HG03432 (cell line): Measurements from ENCODE around the gene AXIN1.
"Not testable (repeated sequence)": the region's sequence is repeated elsewhere in the genome, so short reads cannot be mapped to it uniquely, and the experiment has no call there.

Experiments
- ATAC-seq: cut with Tn5 transposase; IDR thresholded peaks from one replicate; pipeline ENCODE4 v1.9.1; 2021; ENCODE audit warnings: mild to moderate bottlenecking, moderate library complexity; ENCODE audit not compliant: unreplicated experiment

Gene AXIN1, protein sequence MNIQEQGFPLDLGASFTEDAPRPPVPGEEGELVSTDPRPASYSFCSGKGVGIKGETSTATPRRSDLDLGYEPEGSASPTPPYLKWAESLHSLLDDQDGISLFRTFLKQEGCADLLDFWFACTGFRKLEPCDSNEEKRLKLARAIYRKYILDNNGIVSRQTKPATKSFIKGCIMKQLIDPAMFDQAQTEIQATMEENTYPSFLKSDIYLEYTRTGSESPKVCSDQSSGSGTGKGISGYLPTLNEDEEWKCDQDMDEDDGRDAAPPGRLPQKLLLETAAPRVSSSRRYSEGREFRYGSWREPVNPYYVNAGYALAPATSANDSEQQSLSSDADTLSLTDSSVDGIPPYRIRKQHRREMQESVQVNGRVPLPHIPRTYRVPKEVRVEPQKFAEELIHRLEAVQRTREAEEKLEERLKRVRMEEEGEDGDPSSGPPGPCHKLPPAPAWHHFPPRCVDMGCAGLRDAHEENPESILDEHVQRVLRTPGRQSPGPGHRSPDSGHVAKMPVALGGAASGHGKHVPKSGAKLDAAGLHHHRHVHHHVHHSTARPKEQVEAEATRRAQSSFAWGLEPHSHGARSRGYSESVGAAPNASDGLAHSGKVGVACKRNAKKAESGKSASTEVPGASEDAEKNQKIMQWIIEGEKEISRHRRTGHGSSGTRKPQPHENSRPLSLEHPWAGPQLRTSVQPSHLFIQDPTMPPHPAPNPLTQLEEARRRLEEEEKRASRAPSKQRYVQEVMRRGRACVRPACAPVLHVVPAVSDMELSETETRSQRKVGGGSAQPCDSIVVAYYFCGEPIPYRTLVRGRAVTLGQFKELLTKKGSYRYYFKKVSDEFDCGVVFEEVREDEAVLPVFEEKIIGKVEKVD

DNA sequence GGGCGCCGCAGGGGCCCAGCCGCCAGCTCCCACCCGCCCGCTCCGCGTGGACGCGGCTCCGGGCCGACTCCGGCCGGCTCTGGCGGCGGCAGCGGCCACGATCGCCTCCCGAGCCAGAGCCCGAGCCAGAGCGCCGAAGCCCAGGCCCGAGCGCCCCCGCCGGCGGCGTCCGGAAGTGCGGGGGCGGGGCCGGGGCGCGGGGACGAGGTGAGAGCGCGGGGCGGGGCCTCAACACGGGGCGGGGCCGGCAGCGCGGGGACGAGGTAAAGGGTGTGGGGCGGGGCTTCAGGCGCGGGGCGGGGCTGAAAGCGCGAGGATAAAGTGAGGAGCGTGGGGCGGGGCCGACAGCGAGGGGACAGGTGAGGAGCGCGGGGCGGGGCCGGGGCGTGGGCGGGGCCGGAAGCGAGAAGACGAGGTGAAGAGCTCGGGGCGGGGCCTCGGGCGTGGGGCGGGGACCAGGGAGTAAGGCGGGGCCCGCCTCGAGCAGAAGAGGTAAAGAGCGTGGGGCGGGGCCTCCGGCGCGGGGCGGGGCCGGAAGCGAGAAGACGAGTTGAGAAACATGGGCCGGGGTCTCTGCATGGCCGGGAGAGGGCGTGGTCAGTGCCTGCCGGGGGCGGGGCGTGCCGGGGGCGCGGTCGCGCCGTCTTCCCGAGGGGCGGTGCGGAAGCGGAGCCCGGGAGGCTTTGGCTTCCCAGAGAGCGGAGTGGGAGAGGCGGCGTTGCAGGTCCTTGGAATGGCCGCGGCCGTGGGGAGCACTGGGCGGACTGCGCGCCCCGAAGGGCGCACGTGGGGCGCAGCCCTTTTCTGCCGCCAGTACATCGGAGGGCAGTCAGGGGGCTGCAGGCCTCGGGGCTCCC is at the start of gene AXIN1:
Gene AXIN1 (minus strand): TSS at position 177 of the 857 bp plus-strand sequence. CDS start 5,698 bp downstream, outside the sequence.
- peak; percentile 66 for ATAC-seq

- peak; percentile 54 for ATAC-seq
These were observed 49.2 kb upstream of the AXIN1 start, which contains the start of gene DECR2 for GRCh38 chr16:401468-402348. Gene DECR2, plus strand, starts transcription at chr16:401885. Its CDS starts 79 bp downstream, at chr16:401964.

DNA sequence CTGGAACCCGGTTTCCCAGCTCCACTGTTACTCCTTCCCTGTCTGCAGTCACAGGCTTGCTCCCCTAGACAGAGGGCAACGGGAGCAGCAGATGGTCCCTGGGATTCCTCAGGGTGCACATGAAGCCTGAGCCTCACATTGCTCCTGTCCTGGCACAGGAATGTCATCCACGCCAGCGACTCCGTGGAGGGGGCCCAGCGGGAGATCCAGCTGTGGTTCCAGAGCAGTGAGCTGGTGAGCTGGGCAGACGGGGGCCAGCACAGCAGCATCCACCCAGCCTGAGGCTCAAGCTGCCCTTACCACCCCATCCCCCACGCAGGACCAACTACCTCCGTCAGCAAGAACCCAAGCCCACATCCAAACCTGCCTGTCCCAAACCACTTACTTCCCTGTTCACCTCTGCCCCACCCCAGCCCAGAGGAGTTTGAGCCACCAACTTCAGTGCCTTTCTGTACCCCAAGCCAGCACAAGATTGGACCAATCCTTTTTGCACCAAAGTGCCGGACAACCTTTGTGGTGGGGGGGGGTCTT is 47.6 kb upstream of the AXIN1 start:
- no peak for ATAC-seq

DNA sequence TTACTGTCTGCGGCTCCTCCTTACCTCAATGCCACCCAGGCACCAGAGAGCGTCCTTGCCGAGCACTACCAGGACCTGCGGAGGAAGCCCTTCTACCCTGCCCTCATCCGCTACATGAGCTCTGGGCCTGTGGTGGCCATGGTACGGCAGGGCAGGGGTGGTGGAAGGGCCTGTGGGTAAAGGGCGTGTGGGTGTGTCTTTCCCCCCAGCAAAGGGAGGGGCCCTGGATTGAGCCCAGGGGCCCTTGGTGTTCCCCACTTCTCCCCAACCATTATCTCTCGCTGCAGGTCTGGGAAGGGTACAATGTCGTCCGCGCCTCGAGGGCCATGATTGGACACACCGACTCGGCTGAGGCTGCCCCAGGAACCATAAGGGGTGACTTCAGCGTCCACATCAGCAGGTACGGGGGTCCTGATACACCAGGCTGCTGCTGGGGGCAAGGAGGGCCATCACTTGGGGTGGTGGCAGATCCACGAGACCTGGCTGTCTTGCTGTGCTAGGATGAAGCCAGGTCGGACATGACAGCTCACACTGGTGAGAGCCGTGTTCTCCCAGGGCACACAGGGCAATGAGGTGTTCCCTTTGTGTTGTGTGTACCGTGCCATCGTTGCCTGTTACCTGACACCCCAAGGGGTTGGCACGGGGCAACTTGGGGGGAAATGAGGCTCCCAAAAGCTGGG is 47.0 kb upstream of the AXIN1 start:
- ATAC-seq, result no peak

DNA sequence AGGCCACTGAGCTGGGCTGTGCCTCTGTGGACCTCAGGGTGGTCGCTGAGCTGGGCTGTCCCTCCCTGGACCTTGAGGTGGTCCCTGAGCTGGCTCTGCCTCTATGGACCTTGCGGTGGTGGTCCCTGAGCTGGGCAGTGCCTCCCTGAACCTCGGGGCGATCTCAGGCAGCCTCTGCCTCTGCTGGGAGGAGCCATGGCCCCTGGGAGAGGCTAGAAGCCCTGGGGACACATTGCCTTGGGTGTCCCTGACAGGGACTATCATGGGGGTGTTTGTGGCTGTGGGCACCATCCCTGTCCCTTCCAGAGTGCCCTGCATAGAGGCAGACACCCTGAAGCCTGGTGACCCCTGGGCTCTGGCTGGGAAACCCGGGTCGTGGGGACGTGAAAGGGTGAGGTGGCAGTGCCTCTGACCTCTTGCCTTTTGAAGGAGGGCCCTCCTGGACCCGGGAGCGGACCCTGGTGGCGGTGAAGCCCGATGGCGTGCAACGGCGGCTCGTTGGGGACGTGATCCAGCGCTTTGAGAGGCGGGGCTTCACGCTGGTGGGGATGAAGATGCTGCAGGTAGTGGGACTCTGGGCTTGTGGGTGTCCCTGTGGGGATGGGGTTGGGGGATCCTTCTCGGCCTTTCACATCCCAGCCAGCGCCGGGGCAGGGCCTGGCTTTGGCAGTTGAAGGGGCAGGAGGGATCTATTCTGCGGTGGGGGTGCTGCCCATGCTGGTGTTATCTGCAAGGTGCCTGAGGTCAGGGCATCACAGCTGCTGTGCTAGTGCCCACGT is 46.2 kb upstream of the AXIN1 start:
- ATAC-seq, result no peak

- ATAC-seq, result no peak
These were observed 45.3 kb upstream of the AXIN1 start for GRCh38 chr16:397736-398332.

DNA sequence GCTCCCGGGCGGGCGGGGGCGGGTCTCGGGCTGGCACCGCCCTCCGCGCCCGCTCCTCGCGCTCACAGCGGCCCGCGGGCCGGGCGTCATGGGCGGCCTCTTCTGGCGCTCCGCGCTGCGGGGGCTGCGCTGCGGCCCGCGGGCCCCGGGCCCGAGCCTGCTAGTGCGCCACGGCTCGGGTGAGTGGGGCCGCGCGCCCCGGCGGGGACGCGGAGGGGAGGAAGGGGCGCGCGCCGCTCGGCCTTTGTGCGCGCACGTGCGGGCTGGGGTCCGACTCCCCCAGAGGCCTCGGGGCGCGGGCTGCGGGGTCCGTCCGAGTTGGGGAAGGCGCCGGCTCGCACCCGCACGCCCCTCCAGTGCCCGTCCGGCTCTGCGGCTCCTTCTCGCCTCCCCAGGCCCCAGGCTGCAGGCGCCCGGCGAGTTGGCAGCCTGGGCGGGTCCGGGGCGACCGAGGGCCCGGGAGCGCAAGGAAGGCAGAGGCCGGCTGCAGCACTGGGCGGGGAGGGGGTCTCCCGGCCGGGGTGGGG is 44.7 kb upstream of the AXIN1 start, which contains the start of gene NME4:
Gene NME4 (plus strand): TSS at position 65 of the 527 bp plus-strand sequence. CDS start 24 bp downstream, at position 89.
- ATAC-seq, result no peak

GRCh38 chr16:396605-397004 is 44.1 kb upstream of the AXIN1 start:
- ATAC-seq, result no peak

DNA sequence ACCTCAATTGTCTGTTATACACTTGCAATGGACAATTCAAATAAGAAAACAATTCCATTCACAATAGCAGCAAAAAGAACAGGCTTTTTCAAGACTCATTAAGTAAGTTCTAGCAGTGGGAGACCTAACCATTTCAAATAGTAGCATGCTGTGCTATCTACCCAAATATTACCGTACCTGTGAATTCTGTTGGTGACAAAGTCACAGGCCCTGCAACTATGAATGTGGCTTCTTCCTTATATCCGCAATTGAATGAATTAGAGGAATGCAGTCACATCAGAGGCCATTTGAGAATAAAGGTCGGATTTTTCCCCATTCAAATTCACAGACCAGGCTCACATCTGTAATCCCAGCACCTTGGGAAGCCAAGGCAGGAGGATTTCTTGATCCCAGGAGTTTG is 43.7 kb upstream of the AXIN1 start:
- ATAC-seq, result no peak

DNA sequence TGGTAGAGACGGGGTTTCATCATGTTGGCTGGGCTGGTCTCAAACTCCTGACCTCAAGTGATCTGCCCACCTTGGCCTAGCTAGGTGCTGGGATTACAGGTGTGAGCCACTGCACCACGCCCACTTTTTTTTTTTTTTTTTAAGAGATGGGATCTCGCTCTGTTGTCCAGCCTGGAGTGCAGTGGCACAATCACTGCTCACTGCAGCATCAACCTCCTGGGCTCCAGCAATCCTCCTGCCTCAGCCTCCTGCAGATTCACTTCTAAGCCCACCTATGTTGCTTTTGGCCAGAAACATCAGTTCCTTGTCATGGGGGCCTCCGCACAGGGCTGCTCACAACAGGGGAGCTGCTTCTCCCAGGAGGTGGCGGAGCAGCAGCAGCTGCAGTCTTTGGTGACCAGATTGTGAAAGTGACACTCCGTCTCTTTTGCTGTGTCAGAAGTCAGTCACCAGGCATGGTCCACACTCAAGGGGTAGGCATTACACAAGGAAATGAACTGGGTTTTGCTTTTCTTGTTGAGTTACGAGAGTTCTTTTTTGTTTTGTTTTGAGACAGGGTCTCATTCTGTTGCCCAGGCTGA is 40.0 kb upstream of the AXIN1 start:
- no peak for ATAC-seq

DNA sequence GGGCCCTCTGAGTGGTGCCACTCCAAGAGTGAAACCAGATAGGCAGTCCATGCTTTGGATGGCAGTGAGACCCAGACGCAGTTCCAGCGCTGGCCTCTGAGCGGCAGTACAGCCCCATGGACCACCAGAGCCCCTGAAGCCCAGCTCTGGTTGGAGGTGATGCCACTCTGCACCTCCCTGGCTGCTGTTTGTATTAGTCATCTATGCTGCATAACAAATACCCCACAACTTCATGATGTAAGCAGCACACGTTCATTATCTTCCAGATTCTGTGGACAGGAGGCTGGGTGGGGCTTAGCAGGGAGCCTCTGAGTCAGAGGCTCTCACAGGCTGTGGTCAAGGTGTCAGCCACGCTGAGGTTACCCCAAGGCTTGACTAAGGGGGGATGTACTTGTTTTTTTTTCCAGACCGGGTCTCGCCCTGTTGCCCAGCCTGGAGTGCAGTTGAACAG is 39.4 kb upstream of the AXIN1 start:
- ATAC-seq, result no peak

DNA sequence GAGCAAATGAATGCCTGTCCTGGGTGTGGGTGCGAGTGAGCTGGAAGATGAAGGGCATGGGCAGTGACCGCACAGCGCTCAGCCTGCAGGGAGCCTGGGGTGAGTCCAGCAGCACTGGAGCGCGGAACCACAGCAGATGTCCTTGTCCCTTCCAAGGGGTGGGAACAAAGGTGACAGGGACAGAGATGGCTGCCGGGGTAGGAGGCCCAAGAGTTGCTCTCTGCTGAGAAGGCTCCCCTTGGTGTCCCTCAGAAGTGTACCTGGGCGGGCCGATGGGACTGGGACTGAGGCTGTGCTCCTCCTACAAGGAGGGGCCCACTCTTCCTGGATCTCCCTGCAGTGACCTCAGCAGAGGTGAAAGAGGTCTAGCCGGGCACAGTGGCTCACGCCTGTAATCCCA is 36.8 kb upstream of the AXIN1 start:
- ATAC-seq, result no peak

- not testable (repeated sequence) for ATAC-seq
These were observed 35.5 kb upstream of the AXIN1 start for GRCh38 chr16:387761-388666.

DNA sequence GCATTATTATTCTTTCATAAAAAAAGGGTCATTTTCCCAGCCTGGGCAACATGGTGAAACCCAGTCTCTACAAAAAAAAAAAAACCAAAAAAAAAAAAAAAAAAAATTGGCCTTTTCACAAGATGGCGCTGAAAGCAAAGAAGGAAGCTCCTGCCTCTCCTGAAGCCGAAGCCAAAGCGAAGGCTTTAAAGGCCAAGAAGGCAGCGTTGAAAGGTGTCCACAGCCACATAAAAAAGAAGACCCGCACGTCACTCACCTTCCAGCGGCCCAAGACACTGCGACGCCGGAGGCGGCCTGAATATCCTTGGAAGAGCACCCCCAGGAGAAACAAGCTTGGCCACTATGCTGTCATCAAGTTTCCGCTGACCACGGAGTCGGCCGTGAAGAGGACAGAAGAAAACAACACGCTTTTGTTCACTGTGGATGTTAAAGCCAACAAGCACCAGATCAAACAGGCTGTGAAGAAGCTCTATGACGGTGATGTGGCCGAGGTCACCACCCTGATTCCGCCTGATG is 34.2 kb upstream of the AXIN1 start:
- ATAC-seq, result no peak

DNA sequence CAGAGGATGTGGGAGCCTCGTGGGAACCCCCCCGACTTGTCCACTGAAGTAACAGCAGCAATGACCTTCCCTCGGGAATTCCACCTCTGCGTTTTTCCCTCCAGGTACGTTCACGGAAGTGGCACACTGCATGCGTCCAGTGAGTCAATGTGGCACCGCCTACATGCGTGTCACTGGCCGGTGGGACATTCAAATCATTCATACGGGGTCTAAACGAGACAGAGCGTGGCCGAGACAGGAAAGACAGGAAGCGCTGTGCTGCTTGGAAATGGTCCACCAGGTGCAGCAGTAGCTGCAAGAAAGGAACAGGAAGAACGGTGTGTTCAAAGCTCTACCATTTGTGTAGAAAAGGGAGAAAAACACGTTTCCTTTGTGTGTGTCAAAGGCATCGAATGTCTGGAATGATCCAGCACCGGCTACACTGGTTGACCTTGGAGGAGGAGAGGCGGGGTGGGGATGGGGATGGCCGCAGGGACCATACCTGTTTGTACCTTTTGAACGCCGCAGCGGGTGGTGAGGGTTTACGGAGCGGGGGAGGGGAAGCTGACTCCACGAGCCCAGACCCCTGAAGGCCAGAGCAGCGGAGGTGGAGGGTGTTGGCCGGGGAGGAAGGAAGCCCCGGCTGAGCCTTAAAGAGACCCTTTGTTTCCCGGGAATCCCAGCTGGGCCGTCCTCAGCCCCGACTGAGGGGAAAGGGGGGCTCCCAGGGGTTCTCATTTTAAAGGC is 31.0 kb upstream of the AXIN1 start:
- ATAC-seq, result no peak
